ENCODE results near the gene GAD2.

The GAD2 gene

GRCh38 chr10:26222563-26222962 lies 6.0 kb downstream of the GAD2 start:
- DNase-seq (ENCODE audit: low spot score) = no peak

DNA sequence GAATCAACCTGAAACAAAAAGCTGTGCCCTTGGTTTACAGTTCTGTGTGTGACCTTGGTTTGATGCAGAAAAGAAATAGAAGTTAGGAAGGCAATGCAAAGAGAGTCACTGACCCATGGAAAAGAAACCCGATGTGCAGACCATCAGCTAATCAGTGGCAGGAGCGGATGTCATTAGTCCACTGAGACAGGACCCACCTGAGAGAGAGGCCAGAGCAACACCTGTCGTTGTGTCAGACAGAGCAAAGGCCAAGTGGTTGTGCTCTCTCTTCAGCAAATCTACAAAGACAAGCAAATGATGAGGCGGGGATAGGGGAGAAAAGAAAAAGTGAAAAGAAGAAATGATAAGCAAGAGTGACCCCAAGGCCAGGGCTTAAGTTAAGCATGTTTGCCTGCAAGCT lies 8.7 kb downstream of the GAD2 start:
- DNase-seq (ENCODE audit: low spot score) = no peak

DNA sequence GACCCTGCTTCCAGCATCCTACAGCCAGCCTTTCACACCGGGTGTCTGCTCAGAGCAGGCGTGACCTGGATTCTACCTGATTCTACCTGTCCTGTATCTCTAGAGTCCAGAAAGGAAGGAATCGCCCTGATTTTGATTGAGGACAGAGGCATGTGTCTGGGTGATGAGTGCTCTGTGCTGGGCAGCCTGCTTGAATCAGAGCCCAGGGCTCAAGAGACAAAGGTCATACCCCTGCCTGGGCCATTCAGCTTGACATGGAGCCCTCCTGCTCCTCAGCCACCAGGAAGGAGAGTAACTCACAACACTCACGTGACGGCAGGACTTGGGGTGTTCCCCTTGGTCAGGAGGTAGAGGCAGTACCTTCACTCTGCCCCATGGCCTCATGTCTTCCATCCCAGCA lies 11.2 kb downstream of the GAD2 start:
- DNase-seq (ENCODE audit: low spot score) = no peak

GRCh38 chr10:26232174-26232573 lies 15.6 kb downstream of the GAD2 start:
- no peak for DNase-seq (ENCODE audit: low spot score)

DNA sequence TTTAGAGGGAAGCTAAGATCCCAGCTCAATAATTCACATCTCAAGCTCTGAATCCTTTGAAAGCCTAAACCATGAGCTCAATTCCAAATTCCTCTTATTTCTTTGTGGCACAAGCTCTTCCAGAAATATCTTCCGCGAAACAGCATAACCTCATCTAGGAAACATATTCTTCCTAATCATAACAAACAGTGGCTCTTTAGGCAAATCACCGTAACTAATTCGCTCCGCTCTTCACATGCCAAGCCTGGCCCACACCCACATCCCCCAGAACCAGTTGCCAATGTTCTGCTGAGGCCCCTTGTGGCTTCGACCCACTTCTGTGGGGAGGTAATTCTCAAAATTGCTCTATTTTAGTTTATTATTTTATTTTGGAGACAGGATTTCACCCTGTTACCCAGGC lies 19.2 kb downstream of the GAD2 start:
- no peak for DNase-seq (ENCODE audit: low spot score)

DNA sequence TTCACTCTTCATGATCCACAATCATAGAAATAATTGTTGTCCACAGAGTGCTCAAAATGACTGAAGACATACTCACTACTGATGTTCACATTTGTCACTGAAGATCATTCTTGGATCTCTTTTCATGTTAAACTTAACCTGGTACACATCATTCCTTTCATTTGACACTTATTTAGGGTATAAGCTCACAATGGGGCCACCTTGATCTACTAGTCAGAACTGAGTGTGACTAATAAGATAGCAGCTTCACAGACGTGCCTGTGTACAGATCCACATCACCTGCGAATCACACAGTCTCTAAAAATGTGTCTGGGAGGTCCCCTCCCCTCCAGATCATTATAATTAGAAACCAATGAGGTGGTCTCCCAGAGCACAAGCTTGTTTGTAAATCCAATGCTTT lies 21.8 kb downstream of the GAD2 start:
- no peak for DNase-seq (ENCODE audit: low spot score)

GRCh38 chr10:26242706-26243350 lies 26.3 kb downstream of the GAD2 start:
- no peak for DNase-seq (ENCODE audit: low spot score)

- DNase-seq (ENCODE audit: low spot score) = no peak
These were observed 26.8 kb downstream of the GAD2 start for GRCh38 chr10:26243351-26243720.

DNA sequence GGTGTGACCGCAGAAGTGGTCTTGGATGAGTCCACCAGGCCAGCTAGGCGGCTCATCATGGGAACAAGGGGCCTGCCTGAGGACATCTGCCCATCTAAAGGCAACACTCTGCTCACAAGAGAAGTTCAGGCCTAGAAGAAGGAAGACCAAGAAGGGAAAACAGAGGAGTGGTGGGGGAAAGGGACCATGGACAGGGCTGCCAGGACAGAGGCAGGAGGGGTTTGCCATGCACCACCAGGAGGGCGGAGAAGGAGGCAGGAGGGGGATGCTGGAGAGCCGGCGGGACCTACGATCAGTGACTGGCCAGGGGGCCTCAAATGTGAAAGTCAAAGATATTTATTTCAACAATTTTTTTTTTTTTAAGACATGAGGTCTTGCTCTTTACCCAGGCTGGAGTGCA lies 33.1 kb downstream of the GAD2 start:
- no peak for DNase-seq (ENCODE audit: low spot score)

DNA sequence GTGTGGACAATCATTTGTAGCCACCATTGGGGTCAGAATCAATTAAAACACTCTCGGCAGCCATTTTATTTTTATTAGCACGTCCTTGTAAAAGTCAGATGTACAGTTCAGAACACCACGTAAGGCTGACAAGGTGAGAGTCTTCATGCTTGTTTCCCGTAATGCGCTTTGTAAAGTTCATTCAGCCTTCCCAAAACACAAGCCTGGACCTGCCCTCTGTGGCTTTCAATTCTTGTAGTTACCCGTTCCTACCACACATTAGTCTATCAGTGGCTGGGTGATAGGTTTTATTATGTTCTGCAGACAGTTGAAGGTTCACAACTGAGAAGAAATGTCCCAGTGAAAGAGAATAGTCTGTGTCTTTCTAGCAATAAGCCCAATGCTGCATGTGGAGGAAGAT lies 35.4 kb downstream of the GAD2 start:
- no peak for DNase-seq (ENCODE audit: low spot score)

DNA sequence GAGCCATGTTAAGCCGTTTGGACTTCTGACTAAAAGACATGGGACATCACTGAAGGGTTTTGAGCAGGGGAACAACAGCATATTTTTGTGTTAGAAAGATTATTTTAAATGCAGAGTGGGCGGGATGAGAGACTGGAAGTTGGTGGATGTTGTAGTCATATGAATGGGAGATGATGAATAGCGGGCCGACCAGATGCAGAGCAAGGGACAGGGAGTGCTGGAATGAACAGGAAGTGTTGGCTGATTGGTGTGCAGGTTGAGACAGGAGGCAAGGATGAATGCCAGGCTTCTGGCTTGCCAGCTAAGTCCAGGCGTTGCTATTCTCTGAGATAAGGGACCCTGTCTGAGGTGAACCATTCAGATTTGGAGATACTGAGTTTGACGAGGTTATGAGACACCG lies 38.0 kb downstream of the GAD2 start:
- no peak for DNase-seq (ENCODE audit: low spot score)

- no peak for DNase-seq (ENCODE audit: low spot score)
These were observed 42.8 kb downstream of the GAD2 start for GRCh38 chr10:26259341-26259740.

- DNase-seq (ENCODE audit: low spot score) = no peak
These were observed 53.2 kb downstream of the GAD2 start for GRCh38 chr10:26269754-26270153.

- no peak for DNase-seq (ENCODE audit: low spot score)
These were observed 57.8 kb downstream of the GAD2 start for GRCh38 chr10:26274391-26274790.

- no peak for DNase-seq (ENCODE audit: low spot score)
These were observed 61.7 kb downstream of the GAD2 start for GRCh38 chr10:26278295-26278694.

- DNase-seq (ENCODE audit: low spot score) = no peak
These were observed 73.7 kb downstream of the GAD2 start for GRCh38 chr10:26290236-26290635.

DNA sequence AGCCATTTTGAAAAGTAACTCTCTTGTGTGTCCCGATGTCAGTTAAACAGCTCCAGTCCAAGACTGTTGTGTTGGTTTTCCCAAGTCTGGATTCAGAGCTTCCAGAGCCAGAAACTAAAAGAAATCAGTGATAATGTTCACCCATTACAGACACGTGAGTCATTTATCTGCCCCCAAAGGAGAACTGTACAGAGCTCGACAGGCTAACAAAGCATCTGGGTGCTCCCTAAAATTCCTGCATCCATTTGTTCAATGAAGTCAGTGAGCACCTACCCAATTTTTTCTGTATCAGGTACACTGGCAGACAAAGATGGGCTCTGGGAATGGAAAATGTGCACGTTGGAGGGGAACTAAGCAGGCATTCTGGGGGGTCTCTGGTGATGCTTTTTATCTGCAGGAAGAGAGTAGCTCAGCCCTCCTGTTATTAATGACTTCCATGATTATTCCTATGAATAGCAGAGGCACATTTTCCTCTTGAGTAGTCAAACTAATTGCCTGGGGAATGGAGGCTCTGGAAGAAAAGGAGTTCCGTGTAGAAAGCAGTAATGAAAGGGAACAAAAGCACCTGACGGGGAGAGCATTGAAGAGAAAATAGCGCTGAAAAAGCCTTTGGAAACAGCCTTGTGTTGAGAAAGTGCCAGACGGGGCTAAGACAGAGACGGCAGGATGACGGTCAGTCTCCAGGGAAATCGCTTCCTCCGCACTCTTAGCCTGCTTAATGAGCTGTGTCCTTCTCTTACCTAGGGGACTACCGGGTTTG lies 75.3 kb downstream of the GAD2 start:
- DNase-seq (ENCODE audit: low spot score) = no peak

DNA sequence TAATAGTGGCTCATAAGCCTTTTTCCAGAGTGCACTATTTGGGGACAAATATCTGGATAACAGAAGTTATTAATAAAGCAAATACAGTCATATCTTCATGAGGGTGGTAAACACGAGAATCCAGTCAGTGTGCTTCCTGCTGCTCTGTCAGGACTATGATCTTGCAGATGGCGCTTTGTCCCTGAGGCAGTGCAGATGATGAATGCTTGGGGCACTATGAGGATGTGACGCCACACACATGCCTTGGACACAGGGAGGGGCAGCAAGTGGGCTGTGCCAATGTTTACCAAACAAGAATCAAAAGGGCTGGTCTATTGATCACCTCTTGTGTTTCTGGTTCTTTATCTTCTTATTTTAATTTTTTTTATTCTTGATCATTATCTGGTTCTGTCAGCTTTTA lies 79.8 kb downstream of the GAD2 start:
- no peak for DNase-seq (ENCODE audit: low spot score)

DNA sequence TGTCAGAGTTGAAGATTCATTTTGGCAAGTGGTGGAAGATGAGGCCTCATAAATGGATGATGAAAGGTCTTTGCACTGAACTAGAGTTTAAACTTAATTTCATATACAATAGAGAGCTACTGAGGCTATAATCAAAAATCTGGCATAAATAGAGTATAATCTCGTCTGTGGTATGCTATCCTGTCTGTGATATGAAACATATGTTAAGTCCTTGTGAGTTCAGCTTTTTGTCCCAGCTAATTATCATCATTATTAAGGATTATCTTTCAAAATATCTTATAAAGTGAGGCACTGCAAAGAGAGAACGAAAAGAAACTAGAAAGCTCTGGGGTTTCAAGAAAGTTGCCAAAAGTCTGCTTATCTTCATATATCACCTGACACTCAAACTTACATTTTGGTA lies 83.4 kb downstream of the GAD2 start:
- DNase-seq (ENCODE audit: low spot score) = no peak

DNA sequence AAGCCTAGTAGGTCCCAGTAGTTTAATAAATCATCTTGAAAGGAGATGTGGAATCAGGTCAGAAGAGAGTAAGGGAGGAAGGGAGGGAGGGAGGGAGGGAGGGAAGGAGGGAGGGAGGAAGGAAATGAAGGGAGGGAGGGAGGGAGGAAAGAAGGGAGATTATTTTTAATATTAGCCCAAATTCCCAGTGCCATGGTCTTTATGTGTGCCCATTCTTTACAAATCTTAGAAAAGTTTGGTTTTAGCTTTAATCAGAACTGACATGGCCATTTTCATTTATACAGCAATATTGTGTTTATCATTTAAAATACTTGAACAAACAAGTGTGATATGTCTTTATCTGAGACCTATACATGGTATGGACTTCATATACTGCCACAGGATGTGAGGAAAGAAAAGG lies 86.8 kb downstream of the GAD2 start:
- no peak for DNase-seq (ENCODE audit: low spot score)

DNA sequence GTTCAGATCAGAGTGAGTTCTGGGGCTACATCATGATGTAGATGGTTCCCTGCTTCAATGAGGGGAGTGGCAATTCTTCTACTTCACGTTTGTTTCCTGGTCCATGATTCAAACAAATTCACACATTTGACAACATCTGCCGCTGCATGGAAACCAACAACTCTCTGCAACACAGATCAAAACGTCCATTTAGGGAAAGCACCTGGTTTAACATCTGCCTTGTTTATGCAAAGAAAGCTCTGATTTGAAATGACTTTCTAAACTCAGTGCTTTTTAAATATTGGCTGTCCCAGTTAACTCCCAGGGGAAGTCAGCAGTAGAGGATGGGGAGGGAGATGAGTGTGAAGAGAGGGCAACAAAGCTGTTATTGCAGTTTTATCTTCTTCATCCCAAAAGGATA lies 93.8 kb downstream of the GAD2 start:
- DNase-seq (ENCODE audit: low spot score) = no peak

GRCh38 chr10:26311383-26311940 lies 94.9 kb downstream of the GAD2 start:
- no peak for DNase-seq (ENCODE audit: low spot score)

DNA sequence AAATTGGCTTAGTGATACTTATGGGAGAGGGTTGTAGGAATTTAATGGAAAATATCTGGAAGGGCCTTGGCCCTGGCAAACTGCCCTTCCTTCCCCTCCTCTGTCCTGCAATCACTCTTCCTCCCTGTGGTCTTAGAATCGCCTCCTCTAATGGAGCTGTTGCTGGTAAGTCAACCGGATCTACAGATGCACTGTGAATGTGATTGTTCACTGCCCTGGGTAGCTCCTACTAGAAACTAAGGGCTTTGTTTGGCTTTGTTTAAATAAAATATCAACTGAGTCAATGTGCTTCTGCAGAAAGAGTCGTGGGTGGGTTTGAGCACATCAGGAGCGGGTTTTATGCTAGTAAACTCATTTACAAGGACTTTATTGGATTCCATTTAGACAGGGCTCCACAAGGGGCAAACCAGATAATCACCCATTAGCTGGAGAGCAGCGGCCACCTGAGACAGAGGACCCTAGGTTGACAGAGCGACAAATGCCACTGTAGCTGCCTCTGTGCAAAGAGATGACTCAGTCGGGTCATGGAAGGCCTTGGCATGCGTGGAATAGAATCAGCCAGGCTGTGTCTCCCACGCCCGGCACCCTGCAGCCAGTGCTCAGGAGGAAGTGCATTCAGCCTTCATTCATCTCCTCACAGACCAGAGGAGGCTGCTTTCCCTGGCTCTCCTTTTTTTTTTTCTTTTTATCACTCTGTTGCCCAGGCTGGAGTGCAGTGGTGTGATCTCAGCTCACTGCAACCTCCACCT lies 97.9 kb downstream of the GAD2 start:
- DNase-seq (ENCODE audit: low spot score) = no peak

All from CD4-positive, alpha-beta T cell treated with Interleukin-2 at 100 ng/mL for 4 hours (primary cell).